Kidney (tissue), 14 donors: ENCODE data around the gene POLR1D. TPM values are rescaled to one million over a fixed set of nuclear protein-coding genes. Genes with fewer than 3 reads are reported as not detected.

Source experiments
- DNase-seq, 5 donors: peaks; one replicate each; pipeline ENCODE4 v3.0.0-alpha.2; 2013 to 2020
- FAIRE-seq: peaks from 2 replicates; lab custom pipeline; 2012; peaks lifted over from hg19 to GRCh38; lab: Jason Lieb, UNC
- H3K27ac ChIP-seq, 2 donors: one replicate each; pipeline ENCODE4 v1.7.0; 2013; ENCODE audit warnings: low read depth in 2 of 2, low read length in 2 of 2, inconsistent platforms in 1 of 2
- H3K27me3 ChIP-seq: one replicate; pipeline ENCODE4 v1.7.1; 2013; ENCODE audit warnings: low read length, inconsistent platforms; ENCODE audit not compliant: control insufficient read depth, insufficient read depth
- H3K36me3 ChIP-seq, 3 donors: one replicate each; pipeline versions ENCODE4 v1.7.0 to v1.7.1; 2013; ENCODE audit warnings: low read length in 3 of 3, control low read depth in 1 of 3, inconsistent platforms in 1 of 3; ENCODE audit not compliant: insufficient read depth in 3 of 3, control insufficient read depth in 2 of 3
- H3K4me1 ChIP-seq, 3 donors: one replicate each; pipeline versions ENCODE4 v1.7.0 to v1.7.1; 2013; ENCODE audit warnings: low read length in 3 of 3, inconsistent platforms in 1 of 3, low read depth in 1 of 3; ENCODE audit not compliant: control insufficient read depth in 2 of 3, insufficient read depth in 2 of 3
- H3K4me3 ChIP-seq, 3 donors: one replicate each; pipeline versions ENCODE4 v1.7.0 to v1.8.1; 2013; ENCODE audit warnings: low read length in 3 of 3, control low read depth in 1 of 3, inconsistent platforms in 1 of 3
- H3K9ac ChIP-seq, 3 donors: one replicate each; pipeline versions ENCODE4 v1.7.0 to v1.7.1; 2013; ENCODE audit warnings: low read length in 3 of 3, control low read depth in 1 of 3, inconsistent platforms in 1 of 3
- H3K9me3 ChIP-seq, 3 donors: one replicate each; pipeline versions ENCODE4 v1.7.0 to v1.7.1; 2013; ENCODE audit warnings: low read length in 3 of 3, control low read depth in 1 of 3, inconsistent platforms in 1 of 3; ENCODE audit not compliant: control insufficient read depth in 2 of 3, insufficient read depth in 1 of 3
- intact Hi-C: fragments of 100-400 bp; cut with DNase I; formaldehyde crosslinking; loops from one replicate; pipeline ENCODE4 v1.11.1; 2022
- polyA plus RNA-seq: library from polyadenylated mRNA; stranded (reverse); fragments of 350-450 nt; fragmentation: Illumina TruSeq; extraction: RNeasy Lipid Tissue Mini Kit (QIAGEN cat#74804); gene quantifications from one replicate; pipeline ENCODE4 v1.2.3, GENCODE V29; 2014; ENCODE audit warnings: low read depth, low replicate concordance; ENCODE audit not compliant: insufficient read depth
- total RNA-seq: library from RNA; stranded (reverse); fragmentation: NEBNext Ultra II Directional; extraction: Animal tissue kit (Norgen Biotek cat#: 25700); gene quantifications from one replicate; pipeline ENCODE4 v1.2.1, GENCODE V29; 2021
- TF ChIP-seq, protein P1 (sequence below): IDR thresholded peaks from 3 replicates; pipeline ENCODE4 v1.5.1; 2012; ENCODE audit warnings: mild to moderate bottlenecking, moderate library complexity, borderline replicate concordance; ENCODE audit not compliant: insufficient read depth; ENCODE audit errors: extremely low read depth
- donor health status: control.
- donor health status: control.
- donor health status: control.
- donor health status: control.
- donor health status: control.
- donor health status: DM: yes; HTN: yes; CAD: no.
- donor health status: Normal renal cell carcinoma (clear cell type).

The POLR1D gene
- total and polyA plus RNA-seq, 2 donors from 2014 or later, result 72.8 to 124 TPM

DNA sequence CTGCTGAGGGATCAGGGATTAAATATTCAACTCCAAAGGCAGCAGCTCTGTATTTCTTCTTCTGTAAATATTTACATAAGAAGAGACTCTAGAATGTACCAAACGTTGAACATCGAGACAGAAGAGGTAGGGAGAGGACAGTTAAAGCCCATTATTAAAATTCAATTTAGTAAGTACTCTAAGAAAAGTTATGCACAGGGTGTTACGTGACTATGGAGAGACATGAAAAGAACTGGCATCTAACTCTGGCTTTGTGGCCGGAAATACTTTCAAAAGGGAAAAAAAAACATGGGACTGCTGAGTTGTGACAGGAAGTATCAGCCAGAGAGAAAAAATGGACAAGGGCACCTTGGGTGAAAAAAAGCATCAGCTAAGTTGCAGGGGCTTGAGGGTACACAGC lies 38.0 kb upstream of the POLR1D start:
- H3K4me3 ChIP-seq, result no peak overlapping the region
- no peaks in the 10 kb centered on the region for H3K4me1 ChIP-seq
- DNase-seq (peak in 1 of 5 donors; percentile 4), FAIRE-seq (no peak)
- H3K9me3 ChIP-seq, result no peaks in the 10 kb centered on the region
- TF ChIP-seq, protein P1, sequence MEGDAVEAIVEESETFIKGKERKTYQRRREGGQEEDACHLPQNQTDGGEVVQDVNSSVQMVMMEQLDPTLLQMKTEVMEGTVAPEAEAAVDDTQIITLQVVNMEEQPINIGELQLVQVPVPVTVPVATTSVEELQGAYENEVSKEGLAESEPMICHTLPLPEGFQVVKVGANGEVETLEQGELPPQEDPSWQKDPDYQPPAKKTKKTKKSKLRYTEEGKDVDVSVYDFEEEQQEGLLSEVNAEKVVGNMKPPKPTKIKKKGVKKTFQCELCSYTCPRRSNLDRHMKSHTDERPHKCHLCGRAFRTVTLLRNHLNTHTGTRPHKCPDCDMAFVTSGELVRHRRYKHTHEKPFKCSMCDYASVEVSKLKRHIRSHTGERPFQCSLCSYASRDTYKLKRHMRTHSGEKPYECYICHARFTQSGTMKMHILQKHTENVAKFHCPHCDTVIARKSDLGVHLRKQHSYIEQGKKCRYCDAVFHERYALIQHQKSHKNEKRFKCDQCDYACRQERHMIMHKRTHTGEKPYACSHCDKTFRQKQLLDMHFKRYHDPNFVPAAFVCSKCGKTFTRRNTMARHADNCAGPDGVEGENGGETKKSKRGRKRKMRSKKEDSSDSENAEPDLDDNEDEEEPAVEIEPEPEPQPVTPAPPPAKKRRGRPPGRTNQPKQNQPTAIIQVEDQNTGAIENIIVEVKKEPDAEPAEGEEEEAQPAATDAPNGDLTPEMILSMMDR, result no peak
- no peak overlapping the region for H3K9ac ChIP-seq
- no peaks in the 10 kb centered on the region for H3K27me3 ChIP-seq
- intact Hi-C loops, result no loop called here
- H3K27ac ChIP-seq, result no peak overlapping the region
- peaks cover 0 to 6% (median 0%) of the 10 kb centered on the region in 3 donors for H3K36me3 ChIP-seq

DNA sequence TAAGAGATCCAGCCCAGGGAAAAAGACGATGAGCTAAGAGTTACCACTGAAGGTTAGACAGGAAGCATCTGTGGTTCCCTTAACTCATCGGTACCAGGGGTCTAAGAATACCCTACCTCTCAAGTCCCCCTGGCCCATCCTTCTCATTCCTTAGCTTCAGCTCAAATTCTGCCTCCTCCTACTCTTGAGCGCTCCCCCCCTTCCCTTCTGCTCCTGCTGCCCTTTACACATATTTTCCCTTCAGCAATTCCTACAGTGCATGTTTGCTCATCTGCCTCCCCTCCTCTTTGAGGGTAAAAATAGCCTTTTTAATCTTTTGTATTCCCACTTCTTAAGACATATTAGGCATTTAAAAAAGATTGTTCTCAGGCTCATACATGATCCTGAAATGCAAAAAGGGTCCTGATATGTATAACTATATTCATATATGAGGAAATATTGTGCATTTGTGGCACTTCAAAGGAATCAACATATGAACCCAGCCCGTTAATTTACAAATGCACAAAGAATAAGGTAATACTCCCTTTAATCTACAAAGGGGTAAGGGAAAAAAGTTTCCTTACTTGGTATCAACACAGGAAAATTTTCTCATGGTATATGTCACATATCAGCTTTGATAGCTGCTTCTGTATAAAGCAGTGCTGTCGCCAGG lies 34.5 kb upstream of the POLR1D start:
- H3K4me3 ChIP-seq, result no peak overlapping the region
- intact Hi-C loops, result no loop called here
- H3K4me1 ChIP-seq, result no peaks in the 10 kb centered on the region
- no peaks in the 10 kb centered on the region for H3K36me3 ChIP-seq
- no peak overlapping the region for H3K9ac ChIP-seq
- FAIRE-seq (no peak), DNase-seq (no peak)
- TF ChIP-seq, protein P1, result no peak
- no peaks in the 10 kb centered on the region for H3K27me3 ChIP-seq
- H3K27ac ChIP-seq, result no peak overlapping the region
- no peaks in the 10 kb centered on the region for H3K9me3 ChIP-seq

DNA sequence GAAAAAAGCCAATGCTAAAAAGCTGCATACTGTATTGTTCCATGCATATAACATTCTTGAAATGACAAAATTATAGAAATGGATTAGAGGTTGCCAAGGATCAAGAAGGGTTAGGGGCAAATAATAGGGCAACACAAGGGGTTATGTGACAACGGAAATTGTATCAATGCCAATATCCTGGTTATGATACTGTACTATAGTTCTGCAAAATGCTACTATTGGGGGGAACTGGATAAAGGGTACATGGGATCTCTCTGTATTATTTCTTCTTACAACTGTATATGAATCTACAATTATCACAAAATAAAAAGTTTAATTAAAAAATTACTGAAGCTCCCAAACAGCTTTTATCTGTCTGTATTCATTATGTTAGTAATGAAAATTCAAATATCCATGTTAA lies 33.3 kb upstream of the POLR1D start:
- Histone ChIP-seq H3K27ac (no peak overlapping the region), H3K9me3 (no peaks in the 10 kb centered on the region), H3K9ac (no peak overlapping the region), H3K4me3 (no peak overlapping the region), H3K27me3 (no peaks in the 10 kb centered on the region), H3K36me3 (no peaks in the 10 kb centered on the region), H3K4me1 (no peaks in the 10 kb centered on the region)
- intact Hi-C loops, result no loop called here
- TF ChIP-seq, protein P1, result no peak
- DNase-seq (no peak), FAIRE-seq (no peak)
